ENCODE data around the gene WNK4.

The WNK4 gene

DNA sequence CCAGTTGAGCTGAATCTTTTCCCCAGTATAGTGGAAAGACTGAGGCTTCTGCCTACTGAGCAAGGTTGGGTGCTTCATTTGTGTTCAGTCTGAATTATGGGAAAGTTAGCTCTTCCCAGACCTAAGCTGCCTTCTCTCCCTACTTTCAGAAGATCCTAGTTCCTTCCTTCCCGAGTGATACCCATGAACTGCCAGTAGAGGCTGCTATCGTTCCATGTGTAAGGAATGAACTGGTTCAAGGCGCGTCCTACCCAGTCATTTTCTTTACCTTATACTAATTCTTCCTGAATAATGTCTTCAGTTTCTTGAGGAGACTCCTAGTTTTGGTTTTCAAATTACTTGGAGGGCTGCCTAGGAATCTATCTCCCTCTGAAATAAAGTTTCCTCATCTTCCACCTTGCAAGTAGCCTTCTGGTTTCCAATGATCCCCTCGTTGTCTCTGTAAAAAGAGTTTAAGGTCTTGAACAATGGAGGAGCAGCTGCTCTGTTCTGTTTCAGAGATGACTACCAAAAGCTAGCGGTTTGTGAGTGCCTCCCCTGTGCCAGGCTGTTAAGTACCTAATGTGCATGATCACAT is 63.0 kb downstream of the WNK4 start:
- no peaks in the 10 kb centered on the region for H4K20me1 ChIP-seq (ENCODE audit: insufficient read depth, low read length)
- peaks cover 28% of the 10 kb centered on the region; the same call in 1 of the 2 replicates for H3K36me3 ChIP-seq (replicated peaks; ENCODE audit: insufficient read depth, low read length)
- no peaks in the 10 kb centered on the region for H3K9me3 ChIP-seq (replicated peaks; ENCODE audit: insufficient read depth, low read length)
- H3K79me2 ChIP-seq (ENCODE audit: low read length) = peaks cover 3% of the 10 kb centered on the region
- H3K27ac ChIP-seq (ENCODE audit: low read length) = no peak overlapping the region
- no peaks in the 10 kb centered on the region for H3K9me2 ChIP-seq (replicated peaks; ENCODE audit: insufficient read depth, low read length)
- DNase-seq = no peak
- H3K4me3 ChIP-seq (ENCODE audit: low read length) = no peak overlapping the region
- no peaks in the 10 kb centered on the region for H3K27me3 ChIP-seq (replicated peaks; ENCODE audit: insufficient read depth, low read length)
- no peak overlapping the region for H2AFZ ChIP-seq (ENCODE audit: low read length)
- H3K9ac ChIP-seq (ENCODE audit: low read length) = no peak overlapping the region
- H3K4me2 ChIP-seq (ENCODE audit: low read depth, low read length) = no peak overlapping the region
- TF ChIP-seq CTCF (IDR thresholded peaks at IDR 0.05; ENCODE audit: low read length) = peak; percentile 77
- TF ChIP-seq EZH2phosphoT487 (IDR thresholded peaks at IDR 0.05; ENCODE audit: low read length) = no peak
- no peak for TF ChIP-seq EZH2 (optimal IDR thresholded peaks at IDR 0.05; ENCODE audit: low read depth, low read length)
- no peaks in the 10 kb centered on the region for H3K4me1 ChIP-seq (ENCODE audit: low read length)
- peaks cover 11% of the 10 kb centered on the region for H3F3A ChIP-seq (ENCODE audit: insufficient read depth, low read length)

GRCh38 chr17:42844271-42844670 is 63.9 kb downstream of the WNK4 start, which contains the start of gene AOC2:
TSS of gene AOC2 (plus strand) at chr17:42844580. CDS start at chr17:42844627, 47 bp downstream.
- H3K9me2 ChIP-seq (replicated peaks; ENCODE audit: insufficient read depth, low read length) = no peaks in the 10 kb centered on the region
- H3K79me2 ChIP-seq (ENCODE audit: low read length) = no peaks in the 10 kb centered on the region; the same call in 1 of the 2 replicates
- H3K36me3 ChIP-seq (replicated peaks; ENCODE audit: insufficient read depth, low read length) = peaks cover 21% of the 10 kb centered on the region; the same call in 1 of the 2 replicates
- H3K27ac ChIP-seq (ENCODE audit: low read length) = no peak within 1 kb of the TSS
- H4K20me1 ChIP-seq (ENCODE audit: insufficient read depth, low read length) = no peaks in the 10 kb centered on the region
- H3F3A ChIP-seq (ENCODE audit: insufficient read depth, low read length) = peaks cover 11% of the 10 kb centered on the region
- TF ChIP-seq EZH2phosphoT487 (IDR thresholded peaks at IDR 0.05; ENCODE audit: low read length) (no peak), CTCF (IDR thresholded peaks at IDR 0.05; ENCODE audit: low read length) (no peak), EZH2 (optimal IDR thresholded peaks at IDR 0.05; ENCODE audit: low read depth, low read length) (no peak)
- no peak within 1 kb of the TSS for H3K4me3 ChIP-seq (ENCODE audit: low read length)
- DNase-seq = no peak
- H3K9ac ChIP-seq (ENCODE audit: low read length) = no peak within 1 kb of the TSS
- H2AFZ ChIP-seq (ENCODE audit: low read length) = no peak within 1 kb of the TSS
- H3K4me2 ChIP-seq (ENCODE audit: low read depth, low read length) = no peak within 1 kb of the TSS
- H3K9me3 ChIP-seq (replicated peaks; ENCODE audit: insufficient read depth, low read length) = no peaks in the 10 kb centered on the region
- H3K4me1 ChIP-seq (ENCODE audit: low read length) = peaks cover 5% of the 10 kb centered on the region
- H3K27me3 ChIP-seq (replicated peaks; ENCODE audit: insufficient read depth, low read length) = no peaks in the 10 kb centered on the region

- no peaks in the 10 kb centered on the region for H3K9me3 ChIP-seq (replicated peaks; ENCODE audit: insufficient read depth, low read length)
- DNase-seq = no peak
- H3K27ac ChIP-seq (ENCODE audit: low read length) = no peak overlapping the region
- no peaks in the 10 kb centered on the region for H4K20me1 ChIP-seq (ENCODE audit: insufficient read depth, low read length)
- no peaks in the 10 kb centered on the region for H3K27me3 ChIP-seq (replicated peaks; ENCODE audit: insufficient read depth, low read length)
- no peak overlapping the region for H3K4me3 ChIP-seq (ENCODE audit: low read length)
- H3K4me2 ChIP-seq (ENCODE audit: low read depth, low read length) = no peak overlapping the region
- TF ChIP-seq CTCF (IDR thresholded peaks at IDR 0.05; ENCODE audit: low read length) = no peak
- no peak for TF ChIP-seq EZH2phosphoT487 (IDR thresholded peaks at IDR 0.05; ENCODE audit: low read length)
- no peak for TF ChIP-seq EZH2 (optimal IDR thresholded peaks at IDR 0.05; ENCODE audit: low read depth, low read length)
- H3K36me3 ChIP-seq (replicated peaks; ENCODE audit: insufficient read depth, low read length) = peaks cover 17% of the 10 kb centered on the region; the same call in 1 of the 2 replicates
- peaks cover 11% of the 10 kb centered on the region for H3K4me1 ChIP-seq (ENCODE audit: low read length)
- no peak overlapping the region for H3K9ac ChIP-seq (ENCODE audit: low read length)
- H2AFZ ChIP-seq (ENCODE audit: low read length) = no peak overlapping the region
- H3F3A ChIP-seq (ENCODE audit: insufficient read depth, low read length) = peaks cover 11% of the 10 kb centered on the region
- no peaks in the 10 kb centered on the region for H3K9me2 ChIP-seq (replicated peaks; ENCODE audit: insufficient read depth, low read length)
- no peaks in the 10 kb centered on the region for H3K79me2 ChIP-seq (ENCODE audit: low read length)
Observed at GRCh38 chr17:42844761-42845555, 64.5 kb downstream of the WNK4 start.

Measured in MM.1S (cell line).